IMR-90 (cell line): Measurements from ENCODE around the gene FDXR. TPM values are rescaled to one million over a fixed set of nuclear protein-coding genes. Genes with fewer than 3 reads are reported as not detected.

Source experiments
- ATAC-seq: fragments of 200-7000 bp; cut with Tn5 transposase; 2 replicates; pipeline ENCODE4 v1.9.1; 2020; ENCODE audit warnings: low read depth, mild to moderate bottlenecking, moderate library complexity
- BruUV-seq: library from RNA; stranded (reverse); fragments of 400-500 nt; replicated peaks from 2 replicates; lab custom pipeline; 2021; lab: Mats Ljungman, UMichigan
- CTCF ChIA-PET: fragments of 300-600 bp; formaldehyde crosslinking; extraction: SDS; loops from one replicate; lab custom pipeline; 2021; ENCODE audit warnings: antibody characterized with exemption; lab: Yijun Ruan, JAX
- POLR2A ChIA-PET: fragments of 300-600 bp; sonication (Branson Sonifier 250); formaldehyde crosslinking; loops from one replicate; lab custom pipeline; 2022; ENCODE audit warnings: antibody characterized with exemption; ENCODE audit not compliant: unreplicated experiment; lab: Charles Lee
- DNase-seq: peaks from one replicate; pipeline ENCODE4 v3.0.0; 2013
- H2AFZ ChIP-seq: replicated peaks from 2 replicates; pipeline ENCODE3; 2013; ENCODE audit warnings: low read length, mild to moderate bottlenecking; ENCODE audit not compliant: poor library complexity
- H2AK5ac ChIP-seq: 2 replicates; pipeline ENCODE4 v1.6.1; 2013; ENCODE audit warnings: low read depth, low read length, inconsistent platforms
- H2AK9ac ChIP-seq: replicated peaks from 2 replicates; pipeline ENCODE3; 2013; ENCODE audit warnings: mild to moderate bottlenecking, low read depth, low read length, moderate library complexity; ENCODE audit not compliant: poor library complexity
- H2BK120ac ChIP-seq: 2 replicates; pipeline ENCODE4 v1.6.1; 2013; ENCODE audit warnings: low read depth, low read length, inconsistent platforms
- H2BK15ac ChIP-seq: 3 replicates; pipeline ENCODE4 v1.6.1; 2013; ENCODE audit warnings: low read depth, low read length, inconsistent platforms
- H2BK20ac ChIP-seq: 2 replicates; pipeline ENCODE4 v1.6.1; 2013; ENCODE audit warnings: low read depth, mild to moderate bottlenecking, inconsistent platforms, low read length, moderate library complexity
- H2BK5ac ChIP-seq: 2 replicates; pipeline ENCODE4 v1.6.1; 2013; ENCODE audit warnings: mild to moderate bottlenecking, low read depth, low read length, inconsistent platforms; ENCODE audit not compliant: poor library complexity, severe bottlenecking
- H3K14ac ChIP-seq: replicated peaks from 2 replicates; pipeline ENCODE4 v1.6.1; 2013; ENCODE audit warnings: low read depth, low read length, inconsistent platforms
- H3K18ac ChIP-seq: 2 replicates; pipeline ENCODE4 v1.6.1; 2013; ENCODE audit warnings: low read depth, low read length, control low read depth
- H3K23ac ChIP-seq: 2 replicates; pipeline ENCODE4 v1.6.1; 2013; ENCODE audit warnings: low read depth, low read length, inconsistent platforms
- H3K27ac ChIP-seq: 2 replicates; pipeline ENCODE4 v1.5.1; 2013; ENCODE audit warnings: mild to moderate bottlenecking, control low read depth, low read length; ENCODE audit not compliant: insufficient read depth
- H3K27me3 ChIP-seq: 2 replicates; pipeline ENCODE4 v1.6.1; 2013; ENCODE audit warnings: low read length; ENCODE audit not compliant: control insufficient read depth, insufficient read depth
- H3K36me3 ChIP-seq: 2 replicates; pipeline ENCODE4 v1.6.1; 2013; ENCODE audit warnings: low read length, mixed read lengths; ENCODE audit not compliant: control insufficient read depth, insufficient read depth
- H3K4ac ChIP-seq: 2 replicates; pipeline ENCODE4 v1.6.1; 2013; ENCODE audit warnings: low read depth, low read length, inconsistent platforms
- H3K4me1 ChIP-seq: 2 replicates; pipeline ENCODE4 v1.6.1; 2013; ENCODE audit warnings: low read length, mixed read lengths; ENCODE audit not compliant: control insufficient read depth, insufficient read depth
- H3K4me2 ChIP-seq: 2 replicates; pipeline ENCODE4 v1.6.1; 2013; ENCODE audit warnings: low read depth, mild to moderate bottlenecking, control low read depth, low read length, moderate library complexity
- H3K4me3 ChIP-seq: 2 replicates; pipeline ENCODE4 v1.5.1; 2013; ENCODE audit warnings: low read depth, mild to moderate bottlenecking, control low read depth, low read length, moderate library complexity; ENCODE audit not compliant: insufficient read depth
- H3K56ac ChIP-seq: 2 replicates; pipeline ENCODE4 v1.6.1; 2013; ENCODE audit warnings: low read length, inconsistent platforms; ENCODE audit not compliant: insufficient read depth; ENCODE audit errors: extremely low read depth
- H3K79me1 ChIP-seq, 2 experiments: 2 replicates each; pipeline ENCODE4 v1.6.1; 2013; ENCODE audit warnings: low read length in 2 of 2, inconsistent platforms in 1 of 2, low read depth in 1 of 2
- H3K9ac ChIP-seq: 2 replicates; pipeline ENCODE4 v1.6.1; 2013; ENCODE audit warnings: low read depth, low read length, control low read depth
- H3K9me1 ChIP-seq: 2 replicates; pipeline ENCODE4 v1.6.1; 2013; ENCODE audit warnings: low read length, inconsistent platforms; ENCODE audit not compliant: insufficient read depth
- H3K9me3 ChIP-seq: 2 replicates; pipeline ENCODE4 v1.6.1; 2013; ENCODE audit warnings: low read length; ENCODE audit not compliant: control insufficient read depth, insufficient read depth
- H4K20me1 ChIP-seq: 2 replicates; pipeline ENCODE4 v1.6.1; 2013; ENCODE audit warnings: low read length, inconsistent platforms; ENCODE audit not compliant: insufficient read depth
- H4K5ac ChIP-seq: 2 replicates; pipeline ENCODE4 v1.6.1; 2013; ENCODE audit warnings: mild to moderate bottlenecking, low read depth, low read length, control low read depth
- H4K8ac ChIP-seq, 2 experiments: 2 replicates each; pipeline ENCODE4 v1.6.1; 2013; ENCODE audit warnings: low read depth in 2 of 2, low read length in 2 of 2, control low read depth in 1 of 2, inconsistent platforms in 1 of 2
- H4K91ac ChIP-seq: 2 replicates; pipeline ENCODE4 v1.6.1; 2013; ENCODE audit warnings: low read depth, low read length, inconsistent platforms; ENCODE audit not compliant: insufficient read depth
- BHLHE40 ChIP-seq: fragments of 150-350 bp; IDR thresholded peaks from 2 replicates; pipeline ENCODE4 v1.6.1; 2016; ENCODE audit warnings: mild to moderate bottlenecking, low read depth, low read length
- CEBPB ChIP-seq: IDR thresholded peaks from 2 replicates; pipeline ENCODE4 v1.6.1; 2012; ENCODE audit warnings: low read depth, low read length, improper control_type of control experiment
- CTCF ChIP-seq: conservative IDR thresholded peaks from 2 replicates; pipeline ENCODE4 v1.5.1; 2012; ENCODE audit warnings: mild to moderate bottlenecking, low read depth, low read length, improper control_type of control experiment
- ELK1 ChIP-seq: fragments of 150-350 bp; IDR thresholded peaks from 2 replicates; pipeline ENCODE4 v1.6.1; 2016; ENCODE audit warnings: low read depth, mild to moderate bottlenecking, low read length, moderate library complexity, borderline replicate concordance
- FOS ChIP-seq: fragments of 150-350 bp; IDR thresholded peaks from 2 replicates; pipeline ENCODE4 v1.6.1; 2016; ENCODE audit warnings: low read depth, low read length
- MAFK ChIP-seq: IDR thresholded peaks from 2 replicates; pipeline ENCODE4 v1.6.1; 2012; ENCODE audit warnings: low read depth, low read length, improper control_type of control experiment
- MAZ ChIP-seq: IDR thresholded peaks from 2 replicates; pipeline ENCODE4 v1.6.1; 2012; ENCODE audit warnings: low read depth, mild to moderate bottlenecking, low read length, improper control_type of control experiment, moderate library complexity, borderline replicate concordance
- MXI1 ChIP-seq: IDR thresholded peaks from 2 replicates; pipeline ENCODE4 v1.6.1; 2012; ENCODE audit warnings: low read depth, mild to moderate bottlenecking, low read length, moderate library complexity, borderline replicate concordance
- NFE2L2 ChIP-seq: fragments of 150-350 bp; IDR thresholded peaks from 2 replicates; pipeline ENCODE4 v1.6.1; 2016; ENCODE audit warnings: low read depth, mild to moderate bottlenecking, low read length
- POLR2A ChIP-seq: IDR thresholded peaks from 2 replicates; pipeline ENCODE4 v1.6.1; 2012; ENCODE audit warnings: mild to moderate bottlenecking, low read depth, low read length
- RAD21 ChIP-seq: IDR thresholded peaks from 2 replicates; pipeline ENCODE4 v1.6.1; 2012; ENCODE audit warnings: low read length, improper control_type of control experiment
- RCOR1 ChIP-seq: IDR thresholded peaks from 2 replicates; pipeline ENCODE4 v1.6.1; 2012; ENCODE audit warnings: mild to moderate bottlenecking, low read length, improper control_type of control experiment; ENCODE audit not compliant: insufficient replicate concordance
- RFX5 ChIP-seq: IDR thresholded peaks from 2 replicates; pipeline ENCODE4 v1.8.0; 2012; ENCODE audit warnings: low read depth, mild to moderate bottlenecking, low read length, moderate library complexity
- SMC3 ChIP-seq: fragments of 150-350 bp; IDR thresholded peaks from 2 replicates; pipeline ENCODE4 v1.6.1; 2016; ENCODE audit warnings: low read depth, mild to moderate bottlenecking, antibody characterized with exemption, low read length, moderate library complexity
- USF2 ChIP-seq: fragments of 150-350 bp; IDR thresholded peaks from 2 replicates; pipeline ENCODE4 v1.6.1; 2017; ENCODE audit warnings: mild to moderate bottlenecking, antibody characterized with exemption, low read length, low read depth
- WGBS, 2 experiments: methylation state at CpG; one replicate each; pipeline versions ENCODE4 v1.1.5 to v1.1.7; 2013; ENCODE audit warnings: missing lambda C conversion rate in 2 of 2; ENCODE audit not compliant: insufficient read length in 1 of 2; ENCODE audit errors: extremely low coverage in 2 of 2; 5-methylcytosine and 5-hydroxymethylcytosine counted together
- dilution Hi-C: fragments of 300-500 bp; cut with HindIII; formaldehyde crosslinking; loops from one replicate; pipeline ENCODE4 v1.14.3; 2018; ENCODE audit warnings: low sequenced_read_pairs; ENCODE audit not compliant: unreplicated experiment
- in situ Hi-C: fragments of 300-500 bp; cut with MboI; formaldehyde crosslinking; loops from 3 replicates; pipeline ENCODE4 v1.14.3; 2019; ENCODE audit warnings: low sequenced_read_pairs, inconsistent platforms, mixed read lengths
- intact Hi-C: fragments of 100-400 bp; cut with micrococcal nuclease; formaldehyde crosslinking; loops from 2 replicates; pipeline ENCODE4 v1.10.0; 2022
- polyA plus RNA-seq, 3 experiments: library from polyadenylated mRNA; depleted of rRNA; stranded (reverse); fragments of >200 nt; gene quantifications; 2 replicates each; pipeline ENCODE4 v1.2.3, GENCODE V29; 2012; ENCODE audit warnings: low replicate concordance in 1 of 3
- total RNA-seq: library from RNA; depleted of rRNA; stranded (reverse); fragments of >200 nt; gene quantifications from 2 replicates; pipeline ENCODE4 v1.2.3, GENCODE V29; 2012

The FDXR gene
- total and polyA plus RNA-seq, 2 of the 4 experiments (the other 2 are of a cell fraction), result 12.4 to 18.6 TPM

DNA sequence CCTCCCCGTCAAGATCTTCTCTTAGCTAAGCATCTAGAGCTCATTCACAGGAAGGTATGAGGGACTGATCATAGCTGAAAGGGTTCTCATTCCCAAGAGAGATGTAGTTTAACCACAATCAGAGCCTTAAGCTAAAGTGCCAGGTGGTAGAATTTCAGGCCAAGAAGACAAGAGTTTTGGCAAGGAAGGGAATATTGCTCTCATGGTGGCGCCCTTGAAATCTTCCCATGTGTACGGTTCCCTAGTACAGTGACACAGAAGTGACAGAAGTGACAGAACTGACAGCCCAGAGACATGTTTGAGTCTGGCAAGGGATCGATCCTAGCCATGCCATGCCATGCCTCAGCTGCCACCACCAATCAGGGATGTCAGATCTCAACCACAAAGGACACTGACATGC, 15.6 kb downstream of the FDXR start (continued):
- TF ChIP-seq USF2 (no peak), MXI1 (no peak), RFX5 (no peak)

DNA sequence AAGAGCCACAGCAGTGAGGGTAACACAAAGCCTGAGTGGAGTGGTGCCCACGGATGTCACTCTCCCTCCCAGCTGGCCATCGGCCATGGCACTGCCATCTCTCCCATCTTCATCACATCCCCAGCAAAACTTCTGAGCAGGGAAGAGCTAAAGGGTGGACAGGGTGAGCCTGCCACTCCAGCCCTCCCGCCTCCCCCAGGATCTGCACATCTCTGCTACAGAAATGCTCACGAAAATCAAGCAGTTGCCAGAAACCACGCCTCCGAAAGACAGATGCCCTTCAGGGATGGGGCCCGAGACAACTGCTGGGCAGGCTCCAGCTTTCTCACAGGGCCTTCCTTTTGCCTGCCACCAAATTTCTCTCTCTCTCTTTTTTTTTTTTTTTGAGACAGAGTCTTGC, 16.7 kb downstream of the FDXR start:
- peaks cover 86% of the 10 kb centered on the region for H3K27me3 ChIP-seq
- no peak overlapping the region for H2BK20ac ChIP-seq
- WGBS, 2 experiments, result 59% methylated on average over 3 of the region's 7 CpGs; no CpG with 5 or more reads in 1 of the 2 experiments
- H3K14ac ChIP-seq, result no peak overlapping the region
- H2AK5ac ChIP-seq, result no peak overlapping the region
- H4K20me1 ChIP-seq, result no peaks in the 10 kb centered on the region; the same call in 1 of the 2 replicates
- peaks cover 2% of the 10 kb centered on the region; the same call in 1 of the 2 replicates for H3K9me3 ChIP-seq
- no peak overlapping the region for H2AK9ac ChIP-seq
- BruUV-seq, result no TSS peak
- H3K9ac ChIP-seq, result no peak overlapping the region
- no peak overlapping the region for H2BK5ac ChIP-seq
- H4K5ac ChIP-seq, result no peak overlapping the region
- POLR2A ChIA-PET, result no interaction called here
- ATAC-seq (no peak), DNase-seq (no peak)
- no peak overlapping the region for H2BK120ac ChIP-seq
- H3K4me1 ChIP-seq, result no peaks in the 10 kb centered on the region; the same call in 1 of the 2 replicates
- no peak overlapping the region for H2AFZ ChIP-seq
- no peak overlapping the region for H3K27ac ChIP-seq
- H3K23ac ChIP-seq, result no peak overlapping the region
- CTCF ChIA-PET, result interaction anchor here (1.0 kb wide), 1 partner anchor 8 kb away, joined by 3 read pairs; no protein-coding TSS in a partner anchor
- in situ Hi-C loops (loop anchor here (25.0 kb wide), 1 partner anchor 644 kb away; the partner anchor contains the start of genes RPL38 and TTYH2), intact Hi-C loops (no loop called here), dilution Hi-C loops (no loop called here)
- H3K56ac ChIP-seq, result no peak overlapping the region
- no peak overlapping the region for H3K4ac ChIP-seq
- no peak overlapping the region for H4K8ac ChIP-seq
- no peak overlapping the region for H3K18ac ChIP-seq
- H3K79me1 ChIP-seq, result no peaks in the 10 kb centered on the region
- no peak overlapping the region for H3K4me2 ChIP-seq
- H4K91ac ChIP-seq, result no peak overlapping the region
- H3K9me1 ChIP-seq, result no peaks in the 10 kb centered on the region
- H3K4me3 ChIP-seq, result no peak overlapping the region
- H2BK15ac ChIP-seq, result no peak overlapping the region
- no peaks in the 10 kb centered on the region for H3K36me3 ChIP-seq
- TF ChIP-seq BHLHE40 (no peak), FOS (no peak), RAD21 (no peak), CTCF (no peak), MAFK (no peak), CEBPB (no peak), SMC3 (no peak), NFE2L2 (no peak), RFX5 (no peak), RCOR1 (no peak), ELK1 (no peak), POLR2A (no peak), MAZ (no peak)
